Measurements from ENCODE around the gene CLN6. TPM values are rescaled to one million over a fixed set of nuclear protein-coding genes. Genes with fewer than 3 reads are reported as not detected.

CLN6 gene
- total and polyA plus RNA-seq, 2 experiments from 2014 or later = 3.8 to 17.4 TPM

DNA sequence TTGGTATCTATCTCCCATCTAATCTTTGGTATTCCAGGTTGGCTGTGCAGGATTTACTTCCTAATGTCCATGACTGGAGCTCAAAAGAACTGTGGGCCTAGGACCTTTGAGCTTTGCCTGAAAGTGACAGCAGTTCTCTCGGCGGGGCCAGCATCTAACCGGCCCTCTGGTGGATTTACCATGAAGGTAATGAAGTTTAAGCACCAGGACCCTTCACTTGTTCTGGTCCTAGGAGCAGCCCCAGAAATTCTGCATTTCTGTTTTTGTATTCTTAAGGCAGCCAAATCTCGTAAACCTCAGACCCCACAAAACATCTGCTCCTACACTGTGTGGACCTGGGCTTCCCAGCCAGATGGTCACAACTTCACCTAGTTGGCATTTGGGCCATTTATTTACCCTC is 37.4 kb downstream of the CLN6 start:
- Histone ChIP-seq H3K4me2 (ENCODE audit: unreplicated experiment) (no peak overlapping the region), H3K36me3 (ENCODE audit: low read depth) (peaks cover 27% of the 10 kb centered on the region), H4K20me1 (ENCODE audit: insufficient read depth) (no peaks in the 10 kb centered on the region), H3K27ac (no peak overlapping the region), H3K9ac (no peak overlapping the region), H3K9me2 (ENCODE audit: insufficient read depth) (no peaks in the 10 kb centered on the region), H3K4me1 (ENCODE audit: insufficient read depth) (peaks cover 12% of the 10 kb centered on the region), H3K27me3 (replicated peaks; ENCODE audit: insufficient read depth) (no peaks in the 10 kb centered on the region), H3F3A (ENCODE audit: insufficient read depth) (peaks cover 21% of the 10 kb centered on the region), H3K79me2 (ENCODE audit: insufficient read depth) (no peaks in the 10 kb centered on the region), H2AFZ (no peak overlapping the region), H3K9me3 (ENCODE audit: low read depth) (no peaks in the 10 kb centered on the region), H3K4me3 (no peak overlapping the region)
- 76 to 92% methylated on average over 4 of the region's 4 CpGs for WGBS, 2 experiments (ENCODE audit: low coverage in 1 of 2, low lambda C conversion rate in 2 of 2, missing lambda C conversion rate in 2 of 2)
- in situ Hi-C loops (cut with MboI) = no loop called here
- DNase-seq = no peak
- TF ChIP-seq EZH2 (IDR thresholded peaks at IDR 0.05; ENCODE audit: insufficient read depth, poor library complexity, severe bottlenecking) (no peak), EZH2phosphoT487 (IDR thresholded peaks at IDR 0.05; ENCODE audit: insufficient read depth, low read depth) (no peak)

DNA sequence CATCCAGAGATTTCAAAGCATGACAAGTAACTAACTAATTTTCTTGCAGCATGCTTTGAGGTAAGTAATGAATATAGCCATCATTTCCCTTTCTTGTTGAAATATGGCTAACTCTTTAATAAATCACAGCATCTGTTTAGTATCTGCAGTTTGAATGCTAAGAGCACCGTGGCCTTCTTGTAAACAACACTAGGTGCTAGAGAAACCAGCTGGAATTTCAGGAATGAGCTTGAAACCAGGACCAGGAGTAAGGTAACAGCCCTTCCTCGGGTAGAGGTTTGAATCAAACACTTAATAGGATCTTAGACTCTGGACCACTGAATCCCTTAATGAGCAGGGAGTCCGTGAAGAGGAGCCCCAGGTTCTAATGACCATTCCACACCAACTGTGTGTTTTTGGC is 38.0 kb downstream of the CLN6 start:
- Histone ChIP-seq H3K4me2 (ENCODE audit: unreplicated experiment) (no peak overlapping the region), H3K4me3 (no peak overlapping the region), H3K36me3 (ENCODE audit: low read depth) (peaks cover 27% of the 10 kb centered on the region), H3K79me2 (ENCODE audit: insufficient read depth) (no peaks in the 10 kb centered on the region), H3F3A (ENCODE audit: insufficient read depth) (peaks cover 27% of the 10 kb centered on the region), H3K9me3 (ENCODE audit: low read depth) (no peaks in the 10 kb centered on the region), H3K9ac (no peak overlapping the region), H2AFZ (no peak overlapping the region), H3K27me3 (replicated peaks; ENCODE audit: insufficient read depth) (no peaks in the 10 kb centered on the region), H3K27ac (no peak overlapping the region), H4K20me1 (ENCODE audit: insufficient read depth) (no peaks in the 10 kb centered on the region), H3K4me1 (ENCODE audit: insufficient read depth) (peaks cover 18% of the 10 kb centered on the region), H3K9me2 (ENCODE audit: insufficient read depth) (no peaks in the 10 kb centered on the region)
- no peak for DNase-seq
- WGBS, 2 experiments (ENCODE audit: low coverage in 1 of 2, low lambda C conversion rate in 2 of 2, missing lambda C conversion rate in 2 of 2) = 80 to 83% methylated on average over 3 of the region's 3 CpGs
- in situ Hi-C loops (cut with MboI) = no loop called here
- TF ChIP-seq EZH2 (IDR thresholded peaks at IDR 0.05; ENCODE audit: insufficient read depth, poor library complexity, severe bottlenecking) (no peak), EZH2phosphoT487 (IDR thresholded peaks at IDR 0.05; ENCODE audit: insufficient read depth, low read depth) (no peak)

GRCh38 chr15:68190048-68190447 is 39.5 kb downstream of the CLN6 start:
- 98 to 99% methylated on average over 4 of the region's 4 CpGs for WGBS, 2 experiments (ENCODE audit: low coverage in 1 of 2, low lambda C conversion rate in 2 of 2, missing lambda C conversion rate in 2 of 2)
- in situ Hi-C loops (cut with MboI) = no loop called here
- Histone ChIP-seq H3K36me3 (ENCODE audit: low read depth) (peaks cover 30% of the 10 kb centered on the region), H3K4me2 (ENCODE audit: unreplicated experiment) (no peak overlapping the region), H2AFZ (no peak overlapping the region), H3K27me3 (replicated peaks; ENCODE audit: insufficient read depth) (no peaks in the 10 kb centered on the region), H3K27ac (no peak overlapping the region), H3K9me2 (ENCODE audit: insufficient read depth) (no peaks in the 10 kb centered on the region), H3F3A (ENCODE audit: insufficient read depth) (peaks cover 29% of the 10 kb centered on the region), H3K79me2 (ENCODE audit: insufficient read depth) (no peaks in the 10 kb centered on the region), H3K4me1 (ENCODE audit: insufficient read depth) (peaks cover 18% of the 10 kb centered on the region), H3K4me3 (no peak overlapping the region), H3K9ac (no peak overlapping the region), H4K20me1 (ENCODE audit: insufficient read depth) (no peaks in the 10 kb centered on the region), H3K9me3 (ENCODE audit: low read depth) (no peaks in the 10 kb centered on the region)
- TF ChIP-seq EZH2phosphoT487 (IDR thresholded peaks at IDR 0.05; ENCODE audit: insufficient read depth, low read depth) = no peak
- no peak for TF ChIP-seq EZH2 (IDR thresholded peaks at IDR 0.05; ENCODE audit: insufficient read depth, poor library complexity, severe bottlenecking)
- DNase-seq = no peak

DNA sequence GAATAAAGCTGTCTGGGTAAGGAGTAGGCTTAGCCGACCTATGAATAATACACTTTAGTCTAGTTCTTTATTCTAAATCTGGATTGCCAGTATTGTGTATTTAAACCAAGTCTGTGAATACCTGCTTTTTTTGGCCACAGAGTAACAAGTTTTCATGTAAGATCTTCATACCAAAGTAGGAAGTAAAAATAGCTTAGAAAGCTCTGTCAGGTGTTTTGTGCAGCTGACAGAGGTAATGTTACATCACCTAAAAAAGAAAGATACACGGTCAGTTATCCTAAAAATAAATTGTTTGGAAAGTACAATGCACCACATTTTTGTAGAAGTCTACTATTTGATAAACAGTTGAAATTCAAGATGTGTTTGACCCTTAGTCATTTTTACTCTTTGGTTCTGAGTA is 40.9 kb downstream of the CLN6 start:
- in situ Hi-C loops (cut with MboI) = no loop called here

GRCh38 chr15:68187559-68187958 is 42.0 kb downstream of the CLN6 start:
- Histone ChIP-seq H3K36me3 (ENCODE audit: low read depth) (peaks cover 45% of the 10 kb centered on the region), H3K4me1 (ENCODE audit: insufficient read depth) (peaks cover 18% of the 10 kb centered on the region), H2AFZ (no peak overlapping the region), H3K79me2 (ENCODE audit: insufficient read depth) (no peaks in the 10 kb centered on the region), H3K4me2 (ENCODE audit: unreplicated experiment) (peak overlapping the region; percentile 27), H3K9ac (peak overlapping the region; percentile 28), H4K20me1 (ENCODE audit: insufficient read depth) (no peaks in the 10 kb centered on the region), H3K27me3 (replicated peaks; ENCODE audit: insufficient read depth) (no peaks in the 10 kb centered on the region), H3K27ac (peak overlapping the region; percentile 51), H3K4me3 (no peak overlapping the region), H3K9me3 (ENCODE audit: low read depth) (no peaks in the 10 kb centered on the region), H3F3A (ENCODE audit: insufficient read depth) (peaks cover 34% of the 10 kb centered on the region), H3K9me2 (ENCODE audit: insufficient read depth) (no peaks in the 10 kb centered on the region)
- TF ChIP-seq EZH2 (IDR thresholded peaks at IDR 0.05; ENCODE audit: insufficient read depth, poor library complexity, severe bottlenecking) (no peak), EZH2phosphoT487 (IDR thresholded peaks at IDR 0.05; ENCODE audit: insufficient read depth, low read depth) (no peak)
- 39 to 43% methylated on average over 9 of the region's 9 CpGs for WGBS, 2 experiments (ENCODE audit: low coverage in 1 of 2, low lambda C conversion rate in 2 of 2, missing lambda C conversion rate in 2 of 2)
- in situ Hi-C loops (cut with MboI) = no loop called here
- DNase-seq = peak; percentile 50

More for the DNA sequence above, 40.9 kb downstream of the CLN6 start:
- Histone ChIP-seq H2AFZ (no peak overlapping the region), H3F3A (ENCODE audit: insufficient read depth) (peaks cover 29% of the 10 kb centered on the region), H3K4me3 (no peak overlapping the region), H4K20me1 (ENCODE audit: insufficient read depth) (no peaks in the 10 kb centered on the region), H3K4me2 (ENCODE audit: unreplicated experiment) (no peak overlapping the region), H3K79me2 (ENCODE audit: insufficient read depth) (no peaks in the 10 kb centered on the region), H3K9ac (no peak overlapping the region), H3K9me3 (ENCODE audit: low read depth) (no peaks in the 10 kb centered on the region), H3K4me1 (ENCODE audit: insufficient read depth) (peaks cover 18% of the 10 kb centered on the region), H3K9me2 (ENCODE audit: insufficient read depth) (no peaks in the 10 kb centered on the region), H3K27ac (no peak overlapping the region), H3K36me3 (ENCODE audit: low read depth) (peaks cover 40% of the 10 kb centered on the region), H3K27me3 (replicated peaks; ENCODE audit: insufficient read depth) (no peaks in the 10 kb centered on the region)
- DNase-seq = no peak
- WGBS, 2 experiments (ENCODE audit: low coverage in 1 of 2, low lambda C conversion rate in 2 of 2, missing lambda C conversion rate in 2 of 2) = 96 to 97% methylated on average over 2 of the region's 2 CpGs
- TF ChIP-seq EZH2 (IDR thresholded peaks at IDR 0.05; ENCODE audit: insufficient read depth, poor library complexity, severe bottlenecking) (no peak), EZH2phosphoT487 (IDR thresholded peaks at IDR 0.05; ENCODE audit: insufficient read depth, low read depth) (no peak)

Data from GM23248 (cell line).